ENCODE data around the gene PDE5A.
A peak's percentile ranks its signal among the peaks of the same experiment; 100 is the strongest.
"Not testable (repeated sequence)": the region's sequence is repeated elsewhere in the genome, so short reads cannot be mapped to it uniquely, and the experiment has no call there.

Gene PDE5A

DNA sequence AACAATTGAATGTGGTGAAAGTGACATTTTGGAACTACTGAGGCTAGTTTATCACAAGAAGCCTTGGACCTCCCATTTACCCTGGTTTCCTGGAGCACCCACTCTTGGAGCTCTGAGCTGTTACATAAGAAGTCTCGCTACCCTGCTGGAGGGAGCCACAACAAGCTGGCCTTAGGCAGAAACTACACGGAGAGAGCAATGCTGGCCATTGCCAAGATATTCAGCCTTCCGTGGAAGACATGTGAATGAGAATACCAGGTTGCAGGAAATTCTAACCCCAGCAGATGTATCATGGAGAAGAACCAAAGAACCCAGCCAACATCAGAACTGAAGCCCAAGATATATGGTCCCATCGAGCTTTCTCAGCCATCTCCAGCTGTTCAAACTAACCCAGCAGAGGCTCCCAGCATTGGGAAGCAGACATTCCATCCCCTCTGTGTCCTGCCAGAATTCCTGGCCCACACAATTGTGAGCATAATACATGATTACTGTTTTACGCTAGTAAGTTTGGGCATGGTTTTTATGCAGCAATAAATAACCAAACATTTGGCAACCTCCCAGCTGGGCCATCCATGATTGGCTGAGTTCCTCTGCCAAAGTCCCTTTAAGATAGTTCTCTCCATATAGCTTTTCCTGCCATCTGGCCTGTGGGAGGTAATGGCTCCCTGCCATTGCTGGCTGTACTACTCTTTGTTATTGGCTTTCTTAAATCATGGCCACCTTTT is 17.9 kb upstream of the PDE5A start:
- peak; percentile 34 for DNase-seq (ENCODE audit: low spot score)

DNA sequence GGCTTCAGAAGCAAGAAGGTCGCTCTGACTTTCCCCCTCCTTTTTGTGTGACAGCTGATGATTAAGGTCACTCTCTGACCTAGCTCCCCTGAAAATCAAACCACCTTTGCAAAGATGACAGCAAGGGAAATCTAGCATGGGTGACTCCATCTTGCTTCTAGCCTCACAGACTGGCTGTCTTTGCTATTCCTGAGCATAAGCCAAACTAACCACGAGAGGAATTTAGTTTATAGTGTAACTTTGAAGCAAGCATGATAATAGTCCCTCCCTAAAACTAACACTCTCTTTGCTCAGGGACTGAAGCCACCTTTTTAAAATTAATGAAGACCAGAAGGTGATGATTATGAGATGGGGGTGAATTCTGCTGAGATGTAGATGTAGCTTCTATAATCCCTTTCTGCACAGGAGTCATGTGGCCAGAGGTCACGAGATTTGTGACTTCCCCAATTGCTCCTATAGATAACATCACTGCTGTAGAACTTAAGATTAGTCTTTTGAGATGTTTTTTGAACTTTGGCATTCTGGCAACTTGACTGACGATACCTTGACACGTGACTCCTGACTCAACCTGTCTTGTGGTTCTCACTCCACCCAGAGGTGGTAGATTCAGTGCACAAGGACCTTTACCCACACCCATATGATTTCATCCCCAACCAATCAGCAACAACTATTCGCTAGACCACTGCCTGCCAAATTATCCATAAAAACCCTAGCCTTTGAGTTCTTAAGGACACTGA is 14.9 kb upstream of the PDE5A start:
- no peak for DNase-seq (ENCODE audit: low spot score)

DNA sequence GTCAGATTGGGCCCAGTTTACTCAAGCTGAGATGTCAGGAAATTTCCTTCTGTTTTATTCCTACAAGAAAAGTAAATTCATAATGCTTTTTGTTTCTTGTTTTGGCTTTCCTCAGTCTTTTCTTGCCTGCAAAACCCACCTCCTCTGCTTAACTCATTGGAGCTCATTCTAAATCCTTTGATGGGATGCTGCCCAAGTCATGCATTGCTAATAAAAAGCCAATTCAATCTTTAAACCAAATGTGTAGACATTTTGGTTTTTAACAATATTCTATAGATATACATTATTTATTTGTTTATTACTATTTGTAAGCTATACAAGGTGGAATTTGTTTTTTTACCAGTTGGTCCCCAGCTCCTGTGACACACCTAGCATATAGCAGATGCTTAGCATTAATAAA is 13.2 kb upstream of the PDE5A start:
- no peak for DNase-seq (ENCODE audit: low spot score)

DNA sequence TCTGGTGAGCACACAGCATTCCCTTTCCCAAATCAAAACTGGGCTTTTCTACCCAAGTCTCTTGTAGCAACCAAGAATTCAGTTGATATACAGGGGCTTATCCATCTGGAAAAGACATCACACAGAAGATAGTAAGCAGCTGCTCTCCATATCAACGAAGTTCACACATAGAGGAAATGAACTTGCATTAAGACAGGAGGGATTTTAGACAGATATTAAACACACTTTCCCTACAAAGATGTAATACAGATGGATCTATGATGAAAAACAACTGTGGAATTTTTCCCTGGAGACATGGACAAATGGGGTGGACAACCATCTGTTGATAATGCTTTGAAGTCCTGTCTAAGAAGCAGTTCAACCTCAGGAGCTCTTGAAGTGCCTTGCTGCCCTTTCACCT is 9.8 kb upstream of the PDE5A start:
- DNase-seq (ENCODE audit: low spot score) = no peak

DNA sequence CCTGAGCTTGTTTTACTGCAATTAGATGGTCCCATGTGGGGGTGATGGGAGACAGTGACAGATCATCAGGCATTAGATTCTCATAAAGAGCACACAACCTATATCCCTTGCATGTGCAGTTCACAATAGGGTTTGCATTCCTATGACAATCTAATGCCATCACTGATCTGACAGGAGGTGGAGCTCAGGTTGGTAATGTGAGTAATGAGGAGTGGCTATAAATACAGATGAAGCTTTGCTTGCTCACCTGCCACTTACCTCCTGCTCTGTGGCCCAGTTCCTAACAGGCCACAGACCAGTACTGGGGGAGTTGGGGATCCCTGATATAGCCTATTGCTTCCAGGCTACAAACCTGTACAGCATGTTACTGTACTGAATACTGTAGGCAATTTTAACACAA is 8.2 kb upstream of the PDE5A start:
- not testable (repeated sequence) for DNase-seq (ENCODE audit: low spot score)

DNA sequence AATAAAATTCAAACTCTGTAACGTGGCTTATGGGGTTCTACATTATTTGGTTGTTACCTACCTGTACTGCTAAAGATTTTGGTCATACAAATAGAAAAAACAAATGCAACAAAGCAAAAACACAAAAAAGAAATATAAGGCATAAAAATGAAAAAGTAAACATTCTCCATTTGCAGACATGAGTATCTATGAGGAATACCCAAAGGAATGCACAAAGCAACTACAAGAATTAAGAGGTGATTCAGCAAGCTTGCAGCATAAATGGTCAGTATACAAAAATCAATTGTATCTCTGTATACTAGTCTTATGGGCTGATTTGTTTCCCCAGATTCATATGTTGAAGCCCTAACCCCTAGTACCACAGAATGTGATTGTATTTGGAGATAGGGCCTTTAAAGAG is 3.6 kb upstream of the PDE5A start:
- peak; percentile 67 for DNase-seq (ENCODE audit: low spot score)

DNA sequence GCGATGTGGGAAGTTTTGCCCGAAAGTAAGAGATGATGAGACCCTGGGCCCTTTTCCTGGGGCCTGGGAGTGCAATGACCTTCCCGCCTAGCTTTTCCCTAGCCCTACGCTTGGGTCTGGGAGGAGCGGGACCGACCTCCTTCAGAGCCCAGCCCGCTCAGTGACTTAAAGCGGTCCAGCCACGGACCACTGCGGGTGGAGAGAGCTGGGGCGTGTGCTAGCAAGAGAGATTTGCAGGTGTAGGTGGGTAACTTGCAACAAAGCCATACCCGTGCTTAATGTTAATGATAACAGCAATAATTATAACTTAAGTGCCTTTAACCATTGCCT is 503 bp upstream of the PDE5A start:
- no peak for DNase-seq (ENCODE audit: low spot score)

DNA sequence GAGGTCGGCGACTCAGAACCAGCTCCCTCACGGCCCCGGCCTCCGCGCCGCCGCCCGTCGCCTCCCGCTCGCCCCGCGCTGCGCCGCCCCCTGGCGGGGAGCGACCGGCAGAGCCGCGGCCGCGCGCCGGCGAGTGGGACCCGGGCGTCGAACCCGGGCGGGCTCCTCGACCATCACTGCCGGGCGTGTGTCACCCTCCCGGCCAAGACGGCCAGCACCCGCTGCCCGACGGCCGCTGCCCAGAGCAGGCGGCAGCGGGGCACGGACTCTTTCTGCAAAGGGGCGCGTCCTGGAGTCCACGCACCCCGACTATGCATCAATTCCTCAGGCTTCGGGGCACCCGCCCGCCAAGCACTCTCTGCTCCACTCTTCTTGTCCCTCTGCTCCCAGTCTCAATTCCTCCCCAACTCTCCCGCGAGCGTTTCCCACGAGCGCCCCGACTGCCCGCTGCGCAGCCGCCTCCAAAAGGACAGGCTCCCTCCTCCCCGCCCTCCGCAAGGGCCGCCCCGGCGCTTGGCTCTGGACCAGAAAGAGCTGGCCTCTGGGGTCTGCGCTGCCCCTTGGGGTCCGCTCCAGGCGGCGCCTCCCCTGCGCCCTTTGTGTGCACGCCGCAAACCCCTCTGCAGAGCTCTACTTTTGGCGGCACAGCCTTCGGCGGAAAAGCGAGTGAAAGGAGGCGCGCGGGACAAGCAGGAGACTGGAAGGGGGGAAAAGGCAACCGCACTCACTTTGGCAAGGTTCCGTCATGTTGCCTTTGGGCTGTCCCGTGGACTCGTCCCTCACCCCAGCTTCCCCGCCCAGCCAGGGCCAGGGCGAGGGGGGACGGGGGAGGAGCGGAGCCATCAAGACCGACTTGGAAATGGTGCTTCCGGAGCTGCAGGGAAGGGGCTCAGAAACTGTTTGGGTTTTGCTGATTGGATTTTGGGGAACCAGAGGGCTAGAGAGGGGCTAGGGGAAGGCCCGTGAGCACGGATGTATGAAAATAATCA is 1.0 kb downstream of the PDE5A start:
- peak; percentile 74 for DNase-seq (ENCODE audit: low spot score)

DNA sequence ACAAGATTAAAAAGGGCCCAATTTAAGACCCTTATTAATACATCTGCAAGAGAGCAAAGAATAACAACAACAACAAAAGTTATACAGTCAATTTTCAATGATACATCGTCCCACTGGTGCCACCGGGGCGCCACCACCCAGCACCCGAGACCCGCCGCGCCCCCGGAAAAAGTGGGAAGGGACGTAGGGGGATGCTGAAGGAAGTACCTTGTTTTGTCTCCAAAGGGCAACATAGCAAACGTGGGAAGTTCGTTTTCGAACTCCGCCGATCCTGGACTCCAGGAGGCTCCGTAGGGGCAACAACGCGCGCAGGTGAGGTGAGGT is 1.7 kb downstream of the PDE5A start:
- no peak for DNase-seq (ENCODE audit: low spot score)

DNA sequence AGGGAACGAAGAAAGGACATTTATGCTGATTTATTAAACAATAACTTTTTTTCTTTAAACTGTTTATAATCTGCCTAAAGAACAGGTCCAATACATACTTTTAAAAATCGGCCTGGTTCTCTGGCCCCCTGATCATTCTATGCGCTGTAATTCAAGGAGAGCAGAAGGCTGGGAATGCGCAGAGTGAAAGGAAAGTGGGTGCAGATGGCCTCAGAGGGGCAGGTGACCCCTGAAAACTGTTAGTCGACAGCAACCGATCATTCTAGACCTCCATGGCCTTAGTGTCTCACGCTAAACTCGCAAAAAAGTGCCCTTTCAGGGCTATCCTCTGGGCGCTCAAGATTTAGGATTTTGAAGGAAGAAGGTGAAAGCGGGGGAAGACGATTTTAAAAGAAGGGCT is 2.2 kb downstream of the PDE5A start:
- no peak for DNase-seq (ENCODE audit: low spot score)

DNA sequence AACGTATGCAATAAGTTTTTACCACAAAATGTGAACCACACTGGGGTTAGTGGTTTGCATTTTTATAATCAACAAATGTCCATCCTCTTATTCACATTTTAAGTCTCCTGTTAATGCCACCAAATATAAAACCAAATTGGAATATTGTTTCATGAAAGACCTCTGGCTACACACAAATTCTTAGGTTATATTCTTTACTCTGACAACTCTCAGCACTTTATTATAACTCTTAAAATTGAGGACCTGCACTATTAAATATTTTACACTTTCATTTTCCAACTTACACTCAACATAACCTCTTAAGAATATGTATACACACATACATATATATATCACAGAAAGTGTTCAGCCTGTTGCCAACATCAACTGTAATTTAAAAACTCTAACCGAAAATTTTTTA is 2.8 kb downstream of the PDE5A start:
- no peak for DNase-seq (ENCODE audit: low spot score)

DNA sequence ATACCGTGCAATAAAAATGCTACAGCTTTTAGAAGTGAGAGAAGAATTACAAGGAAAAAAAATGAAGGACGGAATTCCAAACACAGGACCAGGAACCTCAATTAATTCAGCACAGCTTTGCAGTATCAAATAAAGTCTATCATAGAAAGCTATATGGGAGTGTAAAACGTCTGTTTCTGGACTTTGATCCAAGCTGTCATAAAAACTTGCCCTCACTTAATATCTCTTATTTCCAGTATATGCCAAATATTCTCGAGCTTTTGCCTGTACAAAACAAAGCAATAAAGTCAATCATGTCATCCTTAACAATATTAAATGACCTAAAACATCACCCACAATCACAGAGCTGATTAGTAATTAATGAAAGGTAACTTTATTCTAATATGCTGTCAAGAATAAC is 4.2 kb downstream of the PDE5A start:
- no peak for DNase-seq (ENCODE audit: low spot score)

DNA sequence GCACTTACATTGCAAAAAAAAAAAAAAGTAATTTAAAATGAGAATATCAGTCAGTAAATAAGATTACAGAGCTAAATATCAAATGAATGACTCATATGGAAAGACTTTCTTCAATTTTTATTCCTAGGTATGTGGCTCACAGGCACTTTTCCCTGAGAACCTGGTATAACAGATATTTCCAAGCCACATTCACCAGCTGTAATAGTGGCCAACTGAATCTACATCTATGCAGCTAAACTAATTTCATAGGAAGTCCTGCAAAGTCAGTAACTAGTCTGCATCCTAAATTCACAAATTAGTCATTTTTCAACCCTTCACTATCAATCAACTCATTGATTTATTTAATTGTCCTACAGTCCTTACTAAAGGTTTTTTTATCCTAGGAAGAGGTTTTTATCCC is 5.6 kb downstream of the PDE5A start:
- no peak for DNase-seq (ENCODE audit: low spot score)

DNA sequence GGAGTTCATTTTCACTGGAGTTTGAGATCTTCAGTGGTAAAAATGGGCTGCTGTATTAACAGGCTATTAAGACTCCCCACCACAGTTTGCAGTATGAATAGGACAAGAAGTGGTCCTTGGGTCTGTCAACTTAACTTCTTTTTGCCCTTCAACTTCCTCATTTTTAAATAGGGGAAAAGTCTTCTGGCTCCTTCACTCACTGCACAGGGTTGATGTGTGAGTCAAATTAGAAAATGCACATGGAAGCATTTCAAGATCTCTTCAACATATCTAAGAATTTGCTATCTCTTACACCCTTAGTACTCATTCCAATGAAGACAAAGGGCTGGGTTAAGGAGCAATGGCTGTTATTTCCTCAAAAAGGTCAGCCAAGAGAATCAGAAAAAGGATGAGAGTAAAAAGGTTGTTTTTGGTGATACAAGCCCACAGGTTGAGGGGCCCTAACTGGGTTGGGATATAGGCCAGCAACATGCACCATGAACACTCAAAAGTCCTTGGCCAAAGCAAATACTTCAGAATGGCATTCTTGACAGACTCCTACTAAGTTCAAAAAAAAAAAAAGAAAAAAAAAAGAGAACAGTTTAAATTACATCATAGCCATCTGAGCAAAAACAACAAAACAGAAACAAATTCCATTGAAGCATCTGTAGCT is 13.4 kb downstream of the PDE5A start:
- no peak for DNase-seq (ENCODE audit: low spot score)

DNA sequence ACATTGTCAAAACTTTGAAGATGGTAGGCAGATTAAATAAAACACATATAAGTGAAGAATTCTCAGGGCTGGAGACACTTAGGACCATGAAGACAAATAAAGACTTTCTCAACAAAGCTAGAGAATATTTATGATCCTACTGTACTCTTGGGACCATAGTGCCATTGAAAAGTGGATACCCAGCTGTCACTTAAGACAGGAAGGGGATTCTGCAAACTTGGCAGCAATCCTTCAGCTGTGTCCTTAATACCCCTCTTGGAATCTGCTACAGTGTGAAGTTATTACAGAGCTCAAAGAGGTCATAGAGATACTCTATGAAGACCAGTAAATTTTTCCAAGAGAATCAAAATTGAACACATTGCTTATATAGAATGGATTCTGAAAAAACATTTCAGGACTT is 24.3 kb downstream of the PDE5A start:
- DNase-seq (ENCODE audit: low spot score) = no peak

DNA sequence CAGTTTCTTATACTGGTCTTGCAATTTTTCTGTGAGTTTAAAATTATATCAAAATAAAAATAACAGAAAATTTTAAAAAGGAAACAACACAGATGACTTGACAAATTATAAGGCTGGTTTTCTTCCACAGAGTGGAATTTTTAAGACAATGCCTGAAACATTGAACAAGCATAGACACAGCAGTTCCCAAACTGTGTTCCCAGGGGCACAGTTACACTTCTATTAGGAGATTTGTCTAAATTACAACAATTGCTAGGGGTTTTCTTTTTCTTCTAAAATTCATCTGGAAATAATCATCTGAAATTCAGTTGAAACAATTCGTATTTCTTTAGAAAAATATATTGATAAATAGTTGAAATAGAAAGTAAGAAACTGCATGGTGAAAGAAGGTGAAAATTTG is 26.2 kb downstream of the PDE5A start:
- DNase-seq (ENCODE audit: low spot score) = no peak

DNA sequence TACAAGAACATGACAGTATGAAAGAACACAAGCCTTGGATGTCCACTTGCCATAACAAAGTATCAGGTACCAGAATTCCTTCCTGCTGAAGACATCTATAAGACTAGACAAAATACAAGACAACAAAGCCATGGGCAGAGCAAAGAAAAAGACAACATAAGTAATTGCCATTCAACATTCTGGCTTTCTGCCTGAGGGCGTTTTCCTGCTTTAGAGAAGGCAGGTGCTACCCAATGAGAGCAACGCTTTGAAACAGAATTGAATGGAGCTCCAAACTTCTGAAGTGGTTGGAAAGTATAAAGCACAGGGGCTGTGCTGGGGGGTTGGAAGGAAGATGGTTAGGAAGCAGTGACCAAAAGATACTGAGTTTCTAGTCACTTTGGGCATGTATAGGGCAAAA is 30.1 kb downstream of the PDE5A start:
- no peak for DNase-seq (ENCODE audit: low spot score)

DNA sequence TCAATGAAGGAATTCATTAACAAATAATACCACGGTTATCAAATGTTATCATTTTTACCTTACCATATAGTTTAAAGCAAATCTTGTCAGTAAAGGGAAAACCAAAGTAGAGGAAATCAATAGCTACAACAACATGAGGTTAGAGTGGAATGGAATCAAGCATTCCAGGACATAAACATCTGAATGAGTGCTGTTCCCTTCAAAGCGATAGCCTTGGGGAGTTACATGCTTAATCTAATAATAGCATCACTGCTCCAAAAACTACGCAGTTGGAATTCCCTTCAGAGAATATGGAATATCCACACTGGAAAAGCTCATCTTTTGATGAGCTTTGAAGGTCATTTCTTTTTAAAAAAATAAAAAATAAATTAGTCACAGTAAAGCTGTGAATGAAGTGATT is 31.2 kb downstream of the PDE5A start:
- no peak for DNase-seq (ENCODE audit: low spot score)

DNA sequence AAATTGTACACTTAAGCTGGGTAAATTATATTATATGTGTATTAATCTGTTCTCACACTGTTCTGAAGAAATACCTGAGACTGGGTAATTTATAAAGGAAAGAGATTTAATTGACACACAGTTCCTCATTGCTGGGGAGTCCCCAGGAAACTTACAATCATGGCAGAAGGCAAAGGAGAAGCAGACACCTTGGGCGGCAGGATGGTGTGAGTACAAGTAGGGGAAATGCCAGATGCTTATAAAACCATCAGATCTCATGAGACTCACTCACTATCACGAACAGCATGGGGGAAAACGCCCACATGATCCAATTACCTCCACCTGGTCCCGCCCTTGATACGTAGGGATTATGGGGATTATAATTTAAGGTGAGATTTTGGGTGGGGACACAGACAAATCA is 34.9 kb downstream of the PDE5A start:
- DNase-seq (ENCODE audit: low spot score) = no peak

DNA sequence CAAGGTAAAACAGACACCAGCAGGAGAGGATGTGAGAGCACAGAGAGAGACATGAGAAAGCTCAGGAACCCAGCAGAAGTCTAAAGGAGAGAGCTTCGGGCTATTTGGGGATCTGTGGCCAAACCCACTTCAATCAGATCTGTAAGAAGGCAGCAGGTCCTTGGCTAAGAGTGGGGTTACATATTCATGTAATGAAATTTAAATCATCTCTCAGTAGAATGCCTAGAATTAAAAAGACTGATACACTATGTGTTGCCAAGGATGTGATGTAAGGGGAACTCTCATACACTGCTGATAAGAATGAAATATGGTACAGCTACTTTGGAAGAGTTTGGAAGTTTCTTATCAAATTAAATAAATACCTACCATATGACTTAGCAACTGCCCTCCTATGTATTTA is 35.8 kb downstream of the PDE5A start:
- DNase-seq (ENCODE audit: low spot score) = no peak

DNA sequence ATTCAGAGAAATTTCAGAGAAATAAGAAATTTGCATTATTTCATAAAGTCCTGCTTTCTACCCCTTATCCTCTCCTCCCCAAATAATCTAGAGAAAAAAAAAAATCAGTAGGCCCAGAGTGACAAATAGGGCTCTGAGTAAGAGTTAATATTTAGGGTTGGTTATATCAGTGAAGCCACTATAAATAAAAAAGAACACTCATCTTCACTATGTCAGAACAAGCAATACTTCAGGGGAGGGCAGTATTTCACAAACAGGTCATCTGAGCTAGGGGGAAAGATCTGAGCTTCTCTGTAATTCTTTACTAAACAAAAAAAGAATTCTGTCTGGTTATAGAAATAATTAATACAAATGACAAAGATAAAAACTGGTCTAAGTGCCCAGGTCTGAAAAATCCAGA is 39.4 kb downstream of the PDE5A start:
- no peak for DNase-seq (ENCODE audit: low spot score)

DNA sequence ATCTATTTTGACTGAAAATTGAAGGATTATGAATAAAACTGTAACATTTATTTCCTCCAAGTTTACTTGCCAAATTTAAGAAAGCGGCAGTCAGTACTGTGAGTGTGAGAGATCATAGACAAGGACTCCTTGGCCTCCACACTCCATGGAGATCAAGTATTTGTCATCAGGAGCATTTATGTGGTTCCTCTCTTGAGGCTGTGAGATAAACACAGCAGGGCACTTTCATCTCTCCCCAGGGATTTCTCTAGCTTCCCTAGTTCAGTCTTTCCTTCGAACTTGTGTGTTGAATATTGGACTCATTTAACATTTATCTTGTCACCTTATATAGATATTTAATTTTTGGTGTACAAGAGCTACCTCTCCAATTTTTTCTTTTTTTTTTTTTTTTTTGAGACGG is 40.8 kb downstream of the PDE5A start:
- no peak for DNase-seq (ENCODE audit: low spot score)

DNA sequence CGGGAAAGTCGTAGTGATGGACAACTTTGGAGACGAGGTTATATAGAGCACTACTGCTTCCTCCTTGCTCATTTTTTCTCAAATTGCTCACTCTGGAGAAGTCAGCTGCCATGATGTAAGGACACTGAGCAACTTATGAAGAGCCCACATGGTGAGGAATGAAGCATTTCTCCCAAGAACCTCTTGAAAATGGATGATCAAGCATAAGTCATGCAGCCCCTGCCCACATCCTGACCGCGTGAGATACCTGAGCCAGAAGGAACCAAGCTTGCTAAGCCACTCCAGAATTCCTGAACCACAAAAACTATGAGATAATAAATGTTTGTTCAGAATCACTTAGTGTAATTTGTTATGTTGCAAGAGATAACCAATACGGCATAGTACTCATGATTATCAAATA is 42.8 kb downstream of the PDE5A start:
- DNase-seq (ENCODE audit: low spot score) = no peak
